Endodermal cell (in vitro differentiated cells): Measurements from ENCODE around the gene CCDC169. TPM values are rescaled to one million over a fixed set of nuclear protein-coding genes. Genes with fewer than 3 reads are reported as not detected.

Experiments
- DNase-seq: peaks from one replicate; pipeline ENCODE4 v3.0.0-alpha.2; 2017
- H3K27ac ChIP-seq: 2 replicates; pipeline ENCODE4 v1.5.1; 2013; ENCODE audit warnings: mild to moderate bottlenecking, low read depth, low read length, moderate library complexity
- H3K27me3 ChIP-seq: 2 replicates; pipeline ENCODE4 v1.6.1; 2013; ENCODE audit warnings: mild to moderate bottlenecking, low read length, moderate library complexity; ENCODE audit not compliant: insufficient read depth, control insufficient read depth, poor library complexity, severe bottlenecking
- H3K36me3 ChIP-seq: 2 replicates; pipeline ENCODE4 v1.7.0; 2013; ENCODE audit warnings: mild to moderate bottlenecking, low read length, moderate library complexity; ENCODE audit not compliant: control insufficient read depth, insufficient read depth
- H3K4me1 ChIP-seq: one replicate; pipeline ENCODE4 v1.7.0; 2013; ENCODE audit warnings: low read length; ENCODE audit not compliant: control insufficient read depth, insufficient read depth
- H3K4me3 ChIP-seq: 2 replicates; pipeline ENCODE4 v1.5.1; 2013; ENCODE audit warnings: mild to moderate bottlenecking, low read length, moderate library complexity
- H3K9ac ChIP-seq: 2 replicates; pipeline ENCODE4 v1.6.1; 2013; ENCODE audit warnings: mild to moderate bottlenecking, low read length, moderate library complexity; ENCODE audit not compliant: poor library complexity, severe bottlenecking; ENCODE audit errors: extremely low read depth
- H3K9me3 ChIP-seq: 2 replicates; pipeline ENCODE4 v1.6.1; 2013; ENCODE audit warnings: mild to moderate bottlenecking, low read length, moderate library complexity; ENCODE audit not compliant: control insufficient read depth
- H3K27ac Mint-ChIP-seq: 2 replicates; pipeline ENCODE4 v1.8.0; 2020; ENCODE audit warnings: mixed read lengths
- H3K27me3 Mint-ChIP-seq: 2 replicates; pipeline ENCODE4 v1.8.0; 2021; ENCODE audit warnings: mild to moderate bottlenecking, mixed read lengths; ENCODE audit not compliant: insufficient read depth
- H3K36me3 Mint-ChIP-seq: 2 replicates; pipeline ENCODE4 v1.8.0; 2020; ENCODE audit warnings: low read depth, mixed read lengths
- H3K4me1 Mint-ChIP-seq: 2 replicates; pipeline ENCODE4 v1.8.0; 2020; ENCODE audit warnings: mixed read lengths
- H3K4me3 Mint-ChIP-seq: 2 replicates; pipeline ENCODE4 v1.8.0; 2020; ENCODE audit warnings: mild to moderate bottlenecking, moderate library complexity, mixed read lengths
- H3K9me3 Mint-ChIP-seq: 2 replicates; pipeline ENCODE4 v1.8.0; 2020; ENCODE audit warnings: mild to moderate bottlenecking, mixed read lengths
- WGBS, 2 experiments: methylation state at CpG; one replicate each; pipeline versions ENCODE4 v1.1.5 to v1.1.7; 2013; ENCODE audit warnings: missing lambda C conversion rate in 2 of 2, mixed read lengths in 1 of 2; ENCODE audit not compliant: insufficient coverage in 1 of 2, insufficient read length in 1 of 2; 5-methylcytosine and 5-hydroxymethylcytosine counted together
- long read RNA-seq, 4 experiments: library from polyadenylated mRNA in 2 of 4; library from RNA in 1 of 4; library from capped mRNA in 1 of 4; stranded (forward) in 3 of 4; unstranded in 1 of 4; transcript quantifications; one replicate each; pipeline ENCODE4 v2.0.0, GENCODE V29; 2020 to 2021; ENCODE audit warnings: inconsistent platforms in 1 of 4
- polyA plus RNA-seq, 2 experiments: library from polyadenylated mRNA; stranded (reverse); fragments of 50-300 nt; gene quantifications; one replicate each; pipeline ENCODE4 v1.2.3, GENCODE V29; 2013
- total RNA-seq, 2 donors: library from RNA; stranded (reverse); fragmentation: NEBNext Ultra II Directional in 1 of 2; extraction: Animal tissue kit (Norgen Biotek cat#: 25700) in 1 of 2; gene quantifications; 2 replicates in 1 of 2; 3 replicates in 1 of 2; pipeline ENCODE4 v1.2.1, GENCODE V29; 2021
- TF ChIP-seq, protein P1 (sequence below): fragments of 200-600 bp; sonication (generic); conservative IDR thresholded peaks from 2 replicates; pipeline ENCODE4 v1.5.0; 2021; ENCODE audit warnings: antibody characterized with exemption, mild to moderate bottlenecking

CCDC169 gene
- total RNA-seq = 10 to 100 TPM; 18.2 to 26.3 TPM
- polyA plus RNA-seq (2013, experiment 1 of 2) = 6.7 TPM
- 5.4 TPM for polyA plus RNA-seq (2013, experiment 2 of 2)
- long read RNA-seq, experiment 1, partial matches to known transcripts = 0 of 7 reads
- long read RNA-seq, experiment 1, other reads (novel, unspliced or antisense) = 7 of 7 reads
- long read RNA-seq, experiment 2, partial matches to known transcripts = 1 of 25 reads
- long read RNA-seq, experiment 2, other reads (novel, unspliced or antisense) = 16 of 25 reads
- long read RNA-seq, experiment 3, full-length matches to known transcripts = 25 of 40 reads
- long read RNA-seq, experiment 3, partial matches to known transcripts = 0 of 40 reads
- long read RNA-seq, experiment 3, other reads (novel, unspliced or antisense) = 15 of 40 reads
- long read RNA-seq, experiment 4, full-length matches to known transcripts = 18 of 34 reads
- long read RNA-seq, experiment 4, partial matches to known transcripts = 6 of 34 reads
- long read RNA-seq, experiment 4, other reads (novel, unspliced or antisense) = 10 of 34 reads

DNA sequence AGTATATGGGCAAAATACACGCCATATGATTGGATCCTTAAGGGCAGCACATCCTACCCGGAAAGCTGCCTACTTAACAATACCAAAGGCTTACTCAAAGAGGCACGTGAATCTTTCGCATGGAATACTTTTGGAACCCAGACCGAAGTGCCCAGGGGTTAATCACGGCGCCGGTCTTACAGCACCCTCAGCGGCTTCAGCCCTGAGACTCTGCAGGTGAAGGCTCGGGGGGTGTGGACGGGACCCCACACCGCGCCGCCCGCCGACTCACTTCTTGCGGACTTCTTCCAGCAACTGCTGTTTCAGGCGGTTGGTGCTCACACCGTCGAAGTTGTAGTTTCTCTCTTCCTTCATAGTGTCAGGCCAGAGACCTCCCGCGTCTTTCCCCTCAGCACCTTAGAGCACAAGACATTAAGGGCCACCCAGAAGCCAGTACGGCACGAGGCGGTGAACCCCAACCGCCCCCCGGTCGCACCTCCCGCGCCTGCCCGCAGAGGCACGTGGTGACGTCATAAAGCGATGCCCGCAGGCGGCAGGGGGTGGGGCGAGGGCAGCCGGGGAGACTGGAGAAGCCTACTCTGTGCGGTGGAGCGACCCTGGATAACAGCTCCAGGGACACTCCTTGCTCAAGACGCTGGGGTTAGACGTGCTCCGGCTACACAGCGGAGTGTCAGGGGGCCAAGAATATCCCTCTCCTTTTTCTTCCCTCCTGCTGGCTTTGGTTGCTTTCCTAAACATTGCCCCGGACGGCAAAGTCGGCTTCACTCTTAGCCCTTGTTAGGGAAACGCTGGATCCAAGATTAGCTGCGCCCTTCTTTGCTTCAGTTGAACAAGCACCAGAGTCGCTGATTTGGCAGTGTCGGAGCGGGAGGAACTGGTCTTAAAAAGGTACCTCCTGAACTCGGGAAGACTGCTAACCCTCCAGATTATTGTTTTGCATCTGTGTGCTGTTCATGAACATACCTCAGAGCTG lies at the start of gene CCDC169:
CCDC169 (minus strand) TSS at position 449 of the 973 bp plus-strand sequence; CDS start at position 354, 95 bp downstream.
- peaks cover 26% of the 10 kb centered on the region for H3K4me1 Mint-ChIP-seq
- 11 to 15% methylated on average over 25 to 53 of the region's 53 CpGs for WGBS, 2 experiments
- no peaks in the 10 kb centered on the region for H3K27me3 Mint-ChIP-seq

DNA sequence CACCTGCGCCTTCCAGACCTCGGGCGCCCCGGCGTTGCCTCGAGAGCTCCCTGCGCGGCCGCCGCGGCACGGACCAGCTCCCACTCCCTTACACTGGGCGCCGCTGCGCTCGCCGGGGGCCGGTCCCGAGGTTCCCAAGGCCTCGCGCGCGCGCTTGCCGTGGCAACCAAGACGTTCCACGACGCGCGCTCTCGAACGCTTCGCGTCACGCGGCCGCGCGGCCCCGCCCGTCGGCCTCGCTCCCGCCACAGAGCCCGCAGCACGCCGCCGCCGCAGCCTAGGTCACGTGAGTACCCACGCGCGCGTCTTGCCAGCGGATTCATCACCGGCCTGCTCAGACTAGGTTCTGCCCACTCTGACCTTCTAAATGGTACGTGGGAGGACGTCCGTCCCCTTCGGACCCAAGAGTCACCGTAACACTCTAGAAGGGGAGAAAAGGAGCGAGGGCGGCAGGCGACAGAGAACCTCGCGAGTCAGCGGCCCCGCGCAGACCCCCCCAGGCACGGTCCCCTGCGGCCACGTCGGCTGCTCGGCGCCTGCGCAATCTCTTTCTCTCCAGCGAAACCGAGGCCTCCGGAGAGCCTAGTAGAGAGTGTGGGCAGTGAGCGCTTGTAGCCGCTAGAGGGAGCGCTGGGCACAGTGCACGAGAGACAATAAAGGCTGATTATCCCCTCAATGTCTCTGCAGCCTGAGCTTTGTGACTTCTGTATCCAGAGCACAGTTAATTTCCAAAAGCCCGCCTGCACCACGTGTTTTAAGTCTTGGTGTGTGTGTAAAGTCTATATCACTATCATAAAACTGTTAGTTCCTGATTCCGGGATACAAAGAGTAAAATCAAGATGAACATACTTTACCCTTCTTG lies 48.8 kb upstream of the CCDC169 start, which contains the start of gene SPART:
SPART (minus strand) TSS at position 173 of the 862 bp plus-strand sequence. CDS start 10,564 bp downstream, outside the sequence.
- Mint-ChIP-seq H3K4me1 (peaks cover 22% of the 10 kb centered on the region), H3K27ac (peak within 1 kb of the TSS; percentile 97), H3K4me3 (peak within 1 kb of the TSS; percentile 81), H3K27me3 (no peaks in the 10 kb centered on the region), H3K9me3 (no peaks in the 10 kb centered on the region), H3K36me3 (peaks cover 4% of the 10 kb centered on the region)
- no peaks in the 10 kb centered on the region for H3K36me3 ChIP-seq
- peak within 1 kb of the TSS; percentile 91 for H3K27ac ChIP-seq
- H3K27me3 ChIP-seq = no peaks in the 10 kb centered on the region
- H3K9me3 ChIP-seq = no peaks in the 10 kb centered on the region
- peak within 1 kb of the TSS; percentile 89 for H3K9ac ChIP-seq
- WGBS, 2 experiments = 0% methylated on average over 43 to 85 of the region's 86 CpGs
- peak within 1 kb of the TSS; percentile 91 for H3K4me3 ChIP-seq
- peaks cover 4% of the 10 kb centered on the region for H3K4me1 ChIP-seq
- TF ChIP-seq, protein P1, sequence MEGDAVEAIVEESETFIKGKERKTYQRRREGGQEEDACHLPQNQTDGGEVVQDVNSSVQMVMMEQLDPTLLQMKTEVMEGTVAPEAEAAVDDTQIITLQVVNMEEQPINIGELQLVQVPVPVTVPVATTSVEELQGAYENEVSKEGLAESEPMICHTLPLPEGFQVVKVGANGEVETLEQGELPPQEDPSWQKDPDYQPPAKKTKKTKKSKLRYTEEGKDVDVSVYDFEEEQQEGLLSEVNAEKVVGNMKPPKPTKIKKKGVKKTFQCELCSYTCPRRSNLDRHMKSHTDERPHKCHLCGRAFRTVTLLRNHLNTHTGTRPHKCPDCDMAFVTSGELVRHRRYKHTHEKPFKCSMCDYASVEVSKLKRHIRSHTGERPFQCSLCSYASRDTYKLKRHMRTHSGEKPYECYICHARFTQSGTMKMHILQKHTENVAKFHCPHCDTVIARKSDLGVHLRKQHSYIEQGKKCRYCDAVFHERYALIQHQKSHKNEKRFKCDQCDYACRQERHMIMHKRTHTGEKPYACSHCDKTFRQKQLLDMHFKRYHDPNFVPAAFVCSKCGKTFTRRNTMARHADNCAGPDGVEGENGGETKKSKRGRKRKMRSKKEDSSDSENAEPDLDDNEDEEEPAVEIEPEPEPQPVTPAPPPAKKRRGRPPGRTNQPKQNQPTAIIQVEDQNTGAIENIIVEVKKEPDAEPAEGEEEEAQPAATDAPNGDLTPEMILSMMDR = peak; percentile 97
- peak; percentile 96 for DNase-seq

More for the DNA sequence above, at the start of gene CCDC169:
- peak; percentile 94 for DNase-seq
- Histone ChIP-seq H3K9me3 (peaks cover 15% of the 10 kb centered on the region), H3K4me3 (peak within 1 kb of the TSS; percentile 83), H3K4me1 (peaks cover 5% of the 10 kb centered on the region), H3K27me3 (no peaks in the 10 kb centered on the region), H3K27ac (peak within 1 kb of the TSS; percentile 50), H3K36me3 (peaks cover 13% of the 10 kb centered on the region), H3K9ac (peak within 1 kb of the TSS; percentile 69)
- Mint-ChIP-seq H3K9me3 (peaks cover 24% of the 10 kb centered on the region), H3K36me3 (peaks cover 26% of the 10 kb centered on the region), H3K4me3 (peak within 1 kb of the TSS; percentile 80), H3K27ac (peak within 1 kb of the TSS; percentile 98)
- TF ChIP-seq, protein P1 = no peak
